Stimulated activated CD8-positive, alpha-beta memory T cell treated with anti-CD3 and anti-CD28 coated beads, Interleukin-7, amount 100 ng/mL, for 4 hours (primary cell): ENCODE measurements around the gene PAGR1.
"Not testable (repeated sequence)": the region's sequence is repeated elsewhere in the genome, so short reads cannot be mapped to it uniquely, and the experiment has no call there.

Experiments
- DNase-seq, 2 donors: peaks; one replicate each; pipeline ENCODE4 v3.0.0-alpha.2; 2020; ENCODE audit warnings: low read depth in 2 of 2

PAGR1 gene

GRCh38 chr16:29812754-29813643 is 3.0 kb upstream of the PAGR1 start:
- no peak for DNase-seq

GRCh38 chr16:29813644-29814562 is 2.0 kb upstream of the PAGR1 start:
- no peak for DNase-seq

GRCh38 chr16:29814592-29814991 is 1.4 kb upstream of the PAGR1 start:
- DNase-seq: no peak

GRCh38 chr16:29815032-29815721 is 775 bp upstream of the PAGR1 start:
- peak in 1 of 2 donors; percentile 52 for DNase-seq

GRCh38 chr16:29816694-29817441 is 916 bp downstream of the PAGR1 start:
- peak in 1 of 2 donors; percentile 45 for DNase-seq

- no peak for DNase-seq
Measured at GRCh38 chr16:29818082-29818481, 2.1 kb downstream of the PAGR1 start.

- DNase-seq: no peak
Measured at GRCh38 chr16:29819506-29819905, 3.6 kb downstream of the PAGR1 start.

GRCh38 chr16:29820271-29820701 is 4.3 kb downstream of the PAGR1 start, which contains the start of gene MVP:
Gene MVP, plus strand, starts transcription at chr16:29820462. Its CDS starts 10,088 bp downstream, at chr16:29830550.
- DNase-seq: no peak

GRCh38 chr16:29820730-29821642 is 5.0 kb downstream of the PAGR1 start:
- DNase-seq: no peak

- no peak for DNase-seq
Measured at GRCh38 chr16:29821643-29822115, 5.7 kb downstream of the PAGR1 start.

GRCh38 chr16:29824589-29825144 is 8.7 kb downstream of the PAGR1 start:
- no peak for DNase-seq

GRCh38 chr16:29825145-29826044 is 9.4 kb downstream of the PAGR1 start:
- DNase-seq: no peak

- DNase-seq: no peak
Measured at GRCh38 chr16:29826342-29826695, 10.4 kb downstream of the PAGR1 start.

- no peak for DNase-seq
Measured at GRCh38 chr16:29830774-29831173, 14.8 kb downstream of the PAGR1 start.

GRCh38 chr16:29831490-29831889 is 15.5 kb downstream of the PAGR1 start:
- no peak for DNase-seq

- DNase-seq: not testable (repeated sequence)
Measured at GRCh38 chr16:29833219-29833618, 17.3 kb downstream of the PAGR1 start.

GRCh38 chr16:29834079-29834478 is 18.1 kb downstream of the PAGR1 start:
- no peak for DNase-seq

GRCh38 chr16:29835926-29836325 is 20.0 kb downstream of the PAGR1 start:
- no peak for DNase-seq

- DNase-seq: no peak
Measured at GRCh38 chr16:29836623-29837022, 20.7 kb downstream of the PAGR1 start.
